Left lung (tissue), 10 donors: Measurements from ENCODE around the gene GSTK1. TPM values are rescaled to one million over a fixed set of nuclear protein-coding genes. Genes with fewer than 3 reads are reported as not detected.
A peak's percentile ranks its signal among the peaks of the same experiment; 100 is the strongest.

Source experiments
- ATAC-seq: fragments of 200-7000 bp; cut with Tn5 transposase; one replicate; pipeline ENCODE4 v1.9.1; 2020; ENCODE audit warnings: moderate library complexity
- DNase-seq, 4 donors: peaks; one replicate each; pipeline ENCODE4 v3.0.0-alpha.2; 2013 to 2020
- H3K27ac ChIP-seq, 2 donors: fragments of 200-600 bp; sonication (generic) in 1 of 2; one replicate each; pipeline versions ENCODE4 v1.5.0 to v1.8.0; 2020 to 2021
- H3K27me3 ChIP-seq, 2 donors: fragments of 200-600 bp; sonication (generic) in 1 of 2; one replicate each; pipeline versions ENCODE4 v1.5.0 to v1.8.0; 2020 to 2021
- H3K36me3 ChIP-seq, 2 donors: fragments of 200-600 bp; sonication (generic) in 1 of 2; one replicate each; pipeline versions ENCODE4 v1.5.0 to v1.8.0; 2020 to 2021
- H3K4me1 ChIP-seq, 2 donors: fragments of 200-600 bp; one replicate each; pipeline ENCODE4 v1.8.0; 2021
- H3K4me3 ChIP-seq, 2 donors: fragments of 200-600 bp; sonication (generic) in 1 of 2; one replicate each; pipeline versions ENCODE4 v1.5.0 to v1.8.0; 2020 to 2021; ENCODE audit warnings: mild to moderate bottlenecking in 1 of 2
- H3K9me3 ChIP-seq, 2 donors: fragments of 200-600 bp; sonication (generic) in 1 of 2; one replicate each; pipeline versions ENCODE4 v1.5.0 to v1.8.0; 2020 to 2021
- intact Hi-C, 2 donors: fragments of 100-400 bp; cut with DNase I; formaldehyde crosslinking; loops; one replicate each; pipeline versions ENCODE4 v1.11.2 to v1.14.2; 2022
- polyA plus RNA-seq, 6 donors: library from polyadenylated mRNA; unstranded; fragments of 120-200 nt; gene quantifications; one replicate each; pipeline ENCODE4 v1.2.1, GENCODE V29; 2013; ENCODE audit not compliant: insufficient read length in 6 of 6
- total RNA-seq, 2 donors: library from RNA; stranded (reverse); fragmentation: NEBNext Ultra II Directional; extraction: Animal tissue kit (Norgen Biotek cat#: 25700); gene quantifications; one replicate each; pipeline ENCODE4 v1.2.1, GENCODE V29; 2021
- TF ChIP-seq, protein P1 (sequence below), 2 donors: fragments of 200-600 bp; sonication (generic) in 1 of 2; IDR thresholded peaks; one replicate each; pipeline versions ENCODE4 v1.5.0 to v1.8.0; 2021; ENCODE audit warnings: antibody characterized with exemption in 2 of 2
- donor health status: DM: no; HTN: yes; CAD: no.
- donor health status: DM: no; HTN: no; CAD: no.

Gene GSTK1
- total and polyA plus RNA-seq, 8 donors, result 109 to 151 (median 122) TPM

DNA sequence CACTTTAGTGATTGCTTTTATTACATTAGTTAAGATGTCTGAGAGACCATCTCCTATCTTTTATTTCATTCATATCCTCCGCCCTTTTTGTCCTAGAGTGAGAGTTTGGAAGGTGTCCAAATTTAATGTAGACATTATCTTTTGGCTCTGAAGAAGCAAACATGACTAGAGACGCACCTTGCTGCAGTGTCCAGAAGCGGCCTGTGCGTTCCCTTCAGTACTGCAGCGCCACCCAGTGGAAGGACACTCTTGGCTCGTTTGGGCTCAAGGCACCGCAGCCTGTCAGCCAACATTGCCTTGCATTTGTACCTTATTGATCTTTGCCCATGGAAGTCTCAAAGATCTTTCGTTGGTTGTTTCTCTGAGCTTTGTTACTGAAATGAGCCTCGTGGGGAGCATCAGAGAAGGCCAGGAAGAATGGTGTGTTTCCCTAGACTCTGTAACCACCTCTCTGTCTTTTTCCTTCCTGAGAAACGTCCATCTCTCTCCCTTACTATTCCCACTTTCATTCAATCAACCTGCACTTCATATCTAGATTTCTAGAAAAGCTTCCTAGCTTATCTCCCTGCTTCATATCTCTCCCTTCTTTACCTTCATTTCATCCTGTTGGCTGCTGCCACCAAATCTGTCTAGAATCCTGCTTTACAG lies 42.3 kb downstream of the GSTK1 start:
- peak; percentile 68 for ATAC-seq
- H3K4me1 ChIP-seq, result peaks cover 0 to 22% of the 10 kb centered on the region in 2 donors
- peaks cover 0 to 88% of the 10 kb centered on the region in 2 donors for H3K36me3 ChIP-seq
- H3K27me3 ChIP-seq, result no peaks in the 10 kb centered on the region
- H3K9me3 ChIP-seq, result no peaks in the 10 kb centered on the region
- DNase-seq, result peak in 3 of 4 donors; percentile 40 to 87 (median 56)
- no peak overlapping the region for H3K27ac ChIP-seq
- intact Hi-C loops, result no loop called here
- TF ChIP-seq, protein P1, sequence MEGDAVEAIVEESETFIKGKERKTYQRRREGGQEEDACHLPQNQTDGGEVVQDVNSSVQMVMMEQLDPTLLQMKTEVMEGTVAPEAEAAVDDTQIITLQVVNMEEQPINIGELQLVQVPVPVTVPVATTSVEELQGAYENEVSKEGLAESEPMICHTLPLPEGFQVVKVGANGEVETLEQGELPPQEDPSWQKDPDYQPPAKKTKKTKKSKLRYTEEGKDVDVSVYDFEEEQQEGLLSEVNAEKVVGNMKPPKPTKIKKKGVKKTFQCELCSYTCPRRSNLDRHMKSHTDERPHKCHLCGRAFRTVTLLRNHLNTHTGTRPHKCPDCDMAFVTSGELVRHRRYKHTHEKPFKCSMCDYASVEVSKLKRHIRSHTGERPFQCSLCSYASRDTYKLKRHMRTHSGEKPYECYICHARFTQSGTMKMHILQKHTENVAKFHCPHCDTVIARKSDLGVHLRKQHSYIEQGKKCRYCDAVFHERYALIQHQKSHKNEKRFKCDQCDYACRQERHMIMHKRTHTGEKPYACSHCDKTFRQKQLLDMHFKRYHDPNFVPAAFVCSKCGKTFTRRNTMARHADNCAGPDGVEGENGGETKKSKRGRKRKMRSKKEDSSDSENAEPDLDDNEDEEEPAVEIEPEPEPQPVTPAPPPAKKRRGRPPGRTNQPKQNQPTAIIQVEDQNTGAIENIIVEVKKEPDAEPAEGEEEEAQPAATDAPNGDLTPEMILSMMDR (IDR thresholded peaks at IDR 0.05), result peak; percentile 54 to 65
- H3K4me3 ChIP-seq, result no peak overlapping the region

DNA sequence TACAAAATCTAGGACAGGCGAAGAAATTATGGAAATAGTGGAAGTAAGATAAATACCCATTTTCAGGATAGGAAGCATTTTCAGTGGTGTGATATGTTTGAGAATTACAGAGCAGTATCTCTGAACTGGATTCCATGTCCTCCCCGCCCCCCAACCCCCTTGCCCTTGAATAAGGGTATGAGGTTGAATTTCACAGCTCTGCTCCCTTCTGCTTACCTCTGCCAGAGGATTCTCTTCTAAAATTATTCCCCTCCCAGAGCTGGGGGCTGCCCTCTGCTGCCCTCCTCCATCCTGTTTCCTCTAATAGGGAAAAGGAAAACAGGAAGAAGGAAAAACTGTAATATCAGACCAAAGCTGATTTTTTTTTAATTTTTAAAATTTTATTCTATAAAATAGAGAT lies 45.4 kb downstream of the GSTK1 start:
- TF ChIP-seq, protein P1 (IDR thresholded peaks at IDR 0.05), result no peak

DNA sequence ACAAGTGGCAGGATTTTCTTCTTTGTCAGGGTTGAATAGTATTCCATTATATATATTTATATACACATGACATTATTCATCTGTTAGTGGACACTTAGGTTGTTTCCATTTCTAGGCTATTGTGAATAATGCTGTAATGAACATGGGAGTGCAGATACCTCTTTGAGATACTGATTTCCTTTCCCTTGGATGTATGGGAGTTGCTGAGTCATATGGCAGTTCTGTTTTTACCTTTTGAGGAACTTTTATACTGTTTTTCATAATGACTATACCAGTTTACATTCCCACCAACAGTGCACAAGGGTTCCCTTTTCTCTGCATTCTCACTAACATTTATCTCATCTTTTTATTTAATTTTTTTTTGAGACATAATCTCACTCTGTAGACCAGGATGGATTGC lies 50.9 kb downstream of the GSTK1 start:
- Histone ChIP-seq H3K27me3 (no peaks in the 10 kb centered on the region), H3K4me3 (no peak overlapping the region), H3K4me1 (peaks cover 0 to 8% of the 10 kb centered on the region in 2 donors), H3K36me3 (peaks cover 0 to 6% of the 10 kb centered on the region in 2 donors), H3K9me3 (no peaks in the 10 kb centered on the region), H3K27ac (no peak overlapping the region)
- TF ChIP-seq, protein P1 (IDR thresholded peaks at IDR 0.05), result no peak
- DNase-seq (no peak), ATAC-seq (no peak)
- intact Hi-C loops, result no loop called here

More for the DNA sequence above, 45.4 kb downstream of the GSTK1 start:
- H3K36me3 ChIP-seq, result peaks cover 0 to 59% of the 10 kb centered on the region in 2 donors
- H3K4me1 ChIP-seq, result no peaks in the 10 kb centered on the region
- no peak overlapping the region for H3K27ac ChIP-seq
- ATAC-seq (no peak), DNase-seq (no peak)
- no peak overlapping the region for H3K4me3 ChIP-seq
- intact Hi-C loops, result no loop called here
- no peaks in the 10 kb centered on the region for H3K9me3 ChIP-seq
- H3K27me3 ChIP-seq, result no peaks in the 10 kb centered on the region

DNA sequence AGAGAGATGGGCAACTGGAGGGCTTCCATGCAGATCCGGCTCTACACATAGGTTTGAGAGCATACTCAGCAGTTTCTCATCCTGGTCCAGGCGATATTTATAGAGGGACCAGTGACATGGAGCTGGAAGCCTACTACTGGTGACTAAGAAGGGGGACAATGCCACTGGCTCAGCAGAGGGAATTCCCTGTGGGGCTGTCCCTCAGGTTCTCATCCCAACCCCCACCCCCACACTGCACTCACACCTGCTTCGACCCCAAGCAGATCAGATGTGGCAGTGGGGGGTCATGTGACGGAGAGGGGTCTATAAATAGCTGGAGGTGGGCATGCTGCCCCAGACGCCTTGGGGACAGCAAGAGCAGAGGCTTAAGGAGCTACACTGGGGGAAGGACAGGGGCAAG lies 52.5 kb downstream of the GSTK1 start, which contains the start of gene CLCN1:
CLCN1 (plus strand) TSS at position 336 of the 400 bp plus-strand sequence. CDS start 102 bp downstream, outside the sequence.
- intact Hi-C loops, result no loop called here
- TF ChIP-seq, protein P1 (IDR thresholded peaks at IDR 0.05), result no peak
- no peaks in the 10 kb centered on the region for H3K9me3 ChIP-seq
- H3K27ac ChIP-seq, result no peak within 1 kb of the TSS
- no peaks in the 10 kb centered on the region for H3K36me3 ChIP-seq
- no peak for DNase-seq
- no peak within 1 kb of the TSS for H3K4me3 ChIP-seq
- H3K27me3 ChIP-seq, result no peaks in the 10 kb centered on the region
- ATAC-seq, result no peak
- H3K4me1 ChIP-seq, result peaks cover 0 to 8% of the 10 kb centered on the region in 2 donors

DNA sequence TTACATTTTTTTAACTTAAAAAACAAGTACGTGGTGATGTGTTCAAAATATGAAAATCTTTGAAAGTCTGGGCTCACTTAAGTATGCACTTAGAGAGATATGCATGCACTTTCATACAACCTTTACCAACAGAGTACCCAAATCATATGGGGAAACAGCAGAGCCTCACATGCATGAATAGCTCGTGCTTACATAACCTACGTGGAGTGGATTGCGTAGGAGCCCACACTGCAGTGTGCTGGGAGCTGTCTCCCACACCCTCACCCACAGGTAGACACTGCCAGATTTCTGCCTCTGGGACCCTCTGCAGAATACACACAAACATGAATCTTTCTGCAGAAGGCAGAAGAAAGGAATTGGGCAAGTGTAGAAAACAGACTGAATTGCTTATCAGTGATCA lies 53.3 kb downstream of the GSTK1 start:
- H3K9me3 ChIP-seq, result no peaks in the 10 kb centered on the region
- intact Hi-C loops, result no loop called here
- peaks cover 0 to 8% of the 10 kb centered on the region in 2 donors for H3K4me1 ChIP-seq
- no peak for DNase-seq
- no peak for ATAC-seq
- H3K27ac ChIP-seq, result no peak overlapping the region
- no peaks in the 10 kb centered on the region for H3K36me3 ChIP-seq
- TF ChIP-seq, protein P1 (IDR thresholded peaks at IDR 0.05), result no peak
- no peaks in the 10 kb centered on the region for H3K27me3 ChIP-seq
- no peak overlapping the region for H3K4me3 ChIP-seq
